NCI-H69 (cell line): ENCODE results near the gene PHF12.

ENCODE experiments used
- DNase-seq: peaks from one replicate; lab custom pipeline; 2025; lab: John Stamatoyannopoulos, UW

Gene PHF12

GRCh38 chr17:28860363-28860808 lies 90.9 kb downstream of the PHF12 start:
- no peak for DNase-seq

- no peak for DNase-seq
Measured at GRCh38 chr17:28858801-28859355, 92.4 kb downstream of the PHF12 start.

GRCh38 chr17:28857905-28858800 lies 93.2 kb downstream of the PHF12 start:
- DNase-seq, result no peak

GRCh38 chr17:28856028-28856574 lies 95.2 kb downstream of the PHF12 start:
- no peak for DNase-seq

- no peak for DNase-seq
Measured at GRCh38 chr17:28855336-28855679, 96.0 kb downstream of the PHF12 start.
